Effector memory CD8-positive, alpha-beta T cell (primary cell): Measurements from ENCODE around the gene VMO1.

Source experiments
- ATAC-seq: fragments of 150-1000 bp; cut with Tn5 transposase; replicated peaks from 2 replicates; pipeline ENCODE4 v1.10.0; 2021; ENCODE audit warnings: mild to moderate bottlenecking, moderate library complexity
- DNase-seq, 3 experiments: peaks; one replicate each; pipeline ENCODE4 v3.0.0; 2021
- H3K27ac Mint-ChIP-seq, 2 donors: one replicate each; pipeline ENCODE4 v1.8.0; 2022; ENCODE audit warnings: mild to moderate bottlenecking in 2 of 2, mixed read lengths in 2 of 2, moderate library complexity in 2 of 2
- H3K27me3 Mint-ChIP-seq, 2 donors: one replicate each; pipeline ENCODE4 v1.8.0; 2022; ENCODE audit warnings: mixed read lengths in 2 of 2
- H3K36me3 Mint-ChIP-seq: one replicate; pipeline ENCODE4 v1.8.0; 2022; ENCODE audit warnings: mild to moderate bottlenecking, moderate library complexity, mixed read lengths; ENCODE audit not compliant: insufficient read depth
- H3K4me1 Mint-ChIP-seq, 2 donors: one replicate each; pipeline ENCODE4 v1.8.0; 2022; ENCODE audit warnings: low read depth in 2 of 2, mixed read lengths in 2 of 2
- H3K4me3 Mint-ChIP-seq, 2 donors: one replicate each; pipeline ENCODE4 v1.8.0; 2022; ENCODE audit warnings: mild to moderate bottlenecking in 2 of 2, mixed read lengths in 2 of 2, moderate library complexity in 2 of 2
- H3K9me3 Mint-ChIP-seq, 2 donors: one replicate each; pipeline ENCODE4 v1.8.0; 2022; ENCODE audit warnings: mixed read lengths in 2 of 2

VMO1 gene

DNA sequence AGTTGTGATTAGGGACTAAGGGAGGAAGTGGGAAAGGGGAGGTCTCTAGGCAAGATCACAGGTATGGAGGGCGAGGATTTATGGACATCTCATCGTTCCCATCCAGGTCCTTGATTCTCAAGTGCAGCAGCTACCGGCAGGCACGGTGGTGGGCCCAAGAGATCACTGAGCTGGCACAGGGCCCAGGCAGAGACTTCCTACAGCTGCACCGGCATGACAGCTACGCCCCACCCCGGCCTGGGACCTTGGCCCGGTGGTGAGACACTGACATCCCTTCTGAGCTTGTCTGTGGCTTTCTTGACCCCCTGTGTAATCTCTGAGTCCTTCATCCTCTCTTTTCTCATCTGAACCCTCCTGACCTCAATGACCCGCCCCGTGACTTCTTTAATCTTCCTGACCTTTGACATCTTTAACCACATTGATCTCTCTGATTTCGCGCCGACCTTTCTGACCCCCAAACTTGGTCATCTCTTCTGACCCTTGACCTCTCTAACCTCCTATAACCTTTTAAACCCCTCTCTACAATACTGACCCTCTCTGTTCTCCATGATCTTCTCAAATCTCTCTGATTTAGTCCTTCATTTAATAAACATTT, 24.6 kb upstream of the VMO1 start:
- ATAC-seq, result no peak
- H3K27ac Mint-ChIP-seq, result no peak overlapping the region

DNA sequence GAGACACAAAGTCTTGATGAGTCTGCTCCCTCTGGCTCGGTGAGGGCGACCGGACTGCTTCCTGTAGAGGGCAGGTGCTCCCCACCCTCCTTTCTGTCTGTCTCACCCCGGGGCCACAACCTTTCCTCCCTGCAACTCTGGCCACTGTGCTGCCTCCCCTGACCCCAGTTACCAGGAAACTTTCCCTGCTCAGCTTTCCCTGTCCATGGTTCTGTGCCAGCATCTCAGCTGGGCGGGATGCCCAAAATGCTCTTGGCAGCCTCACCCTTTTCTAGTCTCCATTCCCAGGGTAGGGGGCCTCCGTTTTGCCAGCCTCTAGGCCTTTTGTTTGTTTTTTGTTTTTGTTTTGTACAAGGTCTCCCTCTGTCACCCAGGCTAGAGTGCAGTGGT, 22.2 kb upstream of the VMO1 start:
- Mint-ChIP-seq H3K4me1 (peaks cover 9 to 10% of the 10 kb centered on the region in 2 donors), H3K9me3 (no peaks in the 10 kb centered on the region), H3K27me3 (no peaks in the 10 kb centered on the region), H3K27ac (peak overlapping the region in 1 of 2 donors; percentile 88), H3K36me3 (peaks cover 2% of the 10 kb centered on the region), H3K4me3 (peak overlapping the region; percentile 75 to 76)
- ATAC-seq, result no peak
- DNase-seq, result no peak

More for the DNA sequence above, 24.6 kb upstream of the VMO1 start:
- no peaks in the 10 kb centered on the region for H3K9me3 Mint-ChIP-seq
- H3K27me3 Mint-ChIP-seq, result no peaks in the 10 kb centered on the region
- DNase-seq, result no peak
- peaks cover 7% of the 10 kb centered on the region for H3K36me3 Mint-ChIP-seq
- peaks cover 9 to 10% of the 10 kb centered on the region in 2 donors for H3K4me1 Mint-ChIP-seq
- H3K4me3 Mint-ChIP-seq, result no peak overlapping the region

- Mint-ChIP-seq H3K4me3 (peak overlapping the region; percentile 75 to 76), H3K27ac (peak overlapping the region; percentile 29 to 88), H3K4me1 (peaks cover 9 to 10% of the 10 kb centered on the region in 2 donors), H3K27me3 (no peaks in the 10 kb centered on the region), H3K9me3 (no peaks in the 10 kb centered on the region), H3K36me3 (peaks cover 2% of the 10 kb centered on the region)
- no peak for DNase-seq
- ATAC-seq, result no peak
Measured at GRCh38 chr17:4807605-4808377, 21.6 kb upstream of the VMO1 start.

DNA sequence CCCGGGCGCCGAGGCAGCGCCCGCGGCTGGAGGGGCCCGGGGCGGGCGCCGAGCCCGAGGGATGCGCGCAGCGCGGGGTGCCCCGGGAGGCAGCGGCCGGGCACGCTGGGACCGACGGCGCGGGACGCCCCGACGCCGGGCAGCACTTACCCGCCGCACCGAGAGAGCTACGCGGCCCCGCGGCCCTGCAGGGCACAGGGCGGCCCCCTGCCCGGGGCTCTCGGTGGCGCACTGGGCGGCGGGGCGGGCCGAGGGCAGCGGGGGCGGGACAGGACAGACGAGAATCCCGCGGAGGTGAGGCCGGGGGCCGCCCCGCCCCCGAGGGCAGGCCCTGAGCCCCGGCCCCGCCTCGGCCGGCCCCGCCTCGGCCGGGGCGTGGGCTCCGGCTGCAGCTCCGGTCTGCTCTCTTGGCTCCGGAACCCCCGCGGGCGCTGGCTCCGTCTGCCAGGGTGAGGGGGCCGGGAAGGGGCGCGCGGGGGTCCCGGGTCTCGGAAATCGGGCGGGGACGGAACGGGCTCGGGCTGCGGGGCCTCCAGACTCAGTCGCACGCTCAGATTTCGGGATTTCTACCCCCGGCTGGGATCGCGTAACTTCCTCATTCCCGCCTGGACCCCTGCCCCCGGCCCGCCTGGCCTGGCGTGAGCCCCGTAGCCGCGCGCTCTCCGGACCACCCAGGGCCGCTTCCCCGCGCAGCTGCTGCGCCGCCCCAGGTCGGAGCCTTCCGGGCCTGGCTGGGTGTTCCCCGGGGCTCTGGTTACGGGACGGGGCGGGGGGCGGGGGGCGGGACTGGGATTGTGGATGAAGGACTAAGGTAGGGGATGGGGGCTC, 20.8 kb upstream of the VMO1 start, which contains the start of gene PLD2:
PLD2 (plus strand) TSS at position 376 of the 828 bp plus-strand sequence. CDS start 621 bp downstream, outside the sequence.
- peak within 1 kb of the TSS; percentile 25 to 29 for H3K27ac Mint-ChIP-seq

GRCh38 chr17:4806456-4806776, 20.3 kb upstream of the VMO1 start:
- no peaks in the 10 kb centered on the region for H3K36me3 Mint-ChIP-seq
- H3K4me3 Mint-ChIP-seq, result peak overlapping the region; percentile 63 to 76
- H3K4me1 Mint-ChIP-seq, result peaks cover 9 to 10% of the 10 kb centered on the region in 2 donors
- DNase-seq, result no peak
- H3K27me3 Mint-ChIP-seq, result no peaks in the 10 kb centered on the region
- peak overlapping the region in 1 of 2 donors; percentile 25 for H3K27ac Mint-ChIP-seq
- H3K9me3 Mint-ChIP-seq, result no peaks in the 10 kb centered on the region
- no peak for ATAC-seq

More for the DNA sequence above, 20.8 kb upstream of the VMO1 start, which contains the start of gene PLD2:
- Mint-ChIP-seq H3K36me3 (peaks cover 2% of the 10 kb centered on the region), H3K4me3 (peak within 1 kb of the TSS; percentile 76), H3K9me3 (no peaks in the 10 kb centered on the region), H3K27me3 (no peaks in the 10 kb centered on the region), H3K4me1 (peaks cover 9 to 10% of the 10 kb centered on the region in 2 donors)
- DNase-seq, result peak; percentile 77 to 80 (median 80)
- peak; percentile 98 for ATAC-seq

- Mint-ChIP-seq H3K27ac (peak within 1 kb of the TSS in 1 of 2 donors; percentile 26), H3K9me3 (no peaks in the 10 kb centered on the region), H3K4me1 (peaks cover 0 to 5% of the 10 kb centered on the region in 2 donors), H3K4me3 (no peak within 1 kb of the TSS), H3K36me3 (peaks cover 18% of the 10 kb centered on the region), H3K27me3 (no peaks in the 10 kb centered on the region)
- DNase-seq (no peak), ATAC-seq (no peak)
Measured at GRCh38 chr17:4802228-4802627, 16.1 kb upstream of the VMO1 start, which contains the start of gene C17orf114. Gene C17orf114, minus strand, starts transcription at chr17:4802328.

DNA sequence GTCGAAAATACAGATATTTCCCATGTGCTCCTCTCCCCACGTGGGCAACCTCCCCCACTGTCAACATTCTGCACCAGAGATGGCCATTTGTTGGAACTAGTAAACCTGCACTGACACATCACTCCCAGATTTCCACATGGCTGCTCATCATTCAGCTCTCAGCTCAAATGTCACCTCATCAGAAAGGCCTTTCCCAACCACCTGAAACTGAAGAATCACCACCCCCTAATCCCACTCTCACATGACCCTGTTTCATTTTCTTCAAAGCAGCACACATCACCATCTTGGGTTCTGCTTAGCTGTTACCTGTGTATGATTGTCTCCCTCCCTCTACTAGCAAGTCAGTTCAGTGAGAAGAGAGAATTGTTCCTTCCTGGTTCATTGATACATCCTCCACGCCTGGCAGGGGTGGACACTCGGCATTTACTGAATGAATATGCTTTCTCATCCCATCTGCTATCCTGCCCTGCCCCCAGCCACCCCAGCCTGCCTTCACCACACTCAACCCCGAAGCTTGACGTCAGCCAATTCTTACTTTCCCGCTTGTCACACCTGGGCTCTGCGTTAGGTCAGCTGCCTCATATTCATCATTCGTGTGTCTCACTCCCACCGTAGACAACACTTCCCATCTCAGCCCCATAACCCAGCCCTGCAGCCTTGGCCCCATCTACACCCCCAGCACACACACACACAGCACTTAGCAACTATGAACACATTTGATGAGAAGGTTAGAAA, 14.5 kb upstream of the VMO1 start:
- H3K27ac Mint-ChIP-seq, result peak overlapping the region in 1 of 2 donors; percentile 26
- DNase-seq (no peak), ATAC-seq (no peak)
- no peak overlapping the region for H3K4me3 Mint-ChIP-seq
- H3K4me1 Mint-ChIP-seq, result peaks cover 7 to 11% of the 10 kb centered on the region in 2 donors
- peaks cover 30% of the 10 kb centered on the region for H3K36me3 Mint-ChIP-seq
- no peaks in the 10 kb centered on the region for H3K9me3 Mint-ChIP-seq
- no peaks in the 10 kb centered on the region for H3K27me3 Mint-ChIP-seq

DNA sequence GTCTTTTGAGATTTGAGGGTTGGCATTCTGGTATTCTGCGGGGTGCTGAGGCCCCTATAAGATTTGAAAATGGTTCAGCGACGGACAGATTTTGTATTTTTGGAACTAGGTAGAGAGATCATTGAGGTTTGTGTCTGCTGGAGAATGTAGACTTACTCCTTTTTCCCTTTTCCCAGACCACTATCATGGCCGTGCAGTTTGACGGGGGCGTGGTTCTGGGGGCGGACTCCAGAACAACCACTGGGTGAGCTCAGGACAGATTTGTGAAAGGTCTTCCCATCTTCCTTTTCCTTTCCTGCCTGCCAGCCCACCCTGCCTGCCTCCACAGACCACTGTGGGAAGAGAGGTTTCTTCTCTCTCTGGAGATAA, 10.4 kb upstream of the VMO1 start:
- Mint-ChIP-seq H3K9me3 (no peaks in the 10 kb centered on the region), H3K27ac (peak overlapping the region; percentile 92 to 96), H3K27me3 (no peaks in the 10 kb centered on the region), H3K36me3 (peaks cover 31% of the 10 kb centered on the region), H3K4me3 (peak overlapping the region; percentile 98 to 100), H3K4me1 (peaks cover 7 to 11% of the 10 kb centered on the region in 2 donors)
- DNase-seq, result no peak
- ATAC-seq, result no peak

GRCh38 chr17:4795168-4795567, 9.0 kb upstream of the VMO1 start:
- Mint-ChIP-seq H3K27me3 (no peaks in the 10 kb centered on the region), H3K36me3 (peaks cover 33% of the 10 kb centered on the region), H3K4me1 (peaks cover 13 to 17% of the 10 kb centered on the region in 2 donors), H3K9me3 (no peaks in the 10 kb centered on the region), H3K27ac (no peak overlapping the region), H3K4me3 (peak overlapping the region in 1 of 2 donors; percentile 100)
- DNase-seq (no peak), ATAC-seq (no peak)

- peaks cover 11 to 23% of the 10 kb centered on the region in 2 donors for H3K27me3 Mint-ChIP-seq
- peak overlapping the region; percentile 94 to 95 for H3K27ac Mint-ChIP-seq
- H3K36me3 Mint-ChIP-seq, result peaks cover 6% of the 10 kb centered on the region
- no peak for DNase-seq
- H3K9me3 Mint-ChIP-seq, result no peaks in the 10 kb centered on the region
- H3K4me1 Mint-ChIP-seq, result peaks cover 13 to 15% of the 10 kb centered on the region in 2 donors
- ATAC-seq, result no peak
- H3K4me3 Mint-ChIP-seq, result peak overlapping the region; percentile 91
Measured at GRCh38 chr17:4790705-4791088, 4.5 kb upstream of the VMO1 start.

- Mint-ChIP-seq H3K9me3 (no peaks in the 10 kb centered on the region), H3K27ac (peak overlapping the region; percentile 94 to 95), H3K36me3 (peaks cover 5% of the 10 kb centered on the region), H3K27me3 (peaks cover 16 to 29% of the 10 kb centered on the region in 2 donors), H3K4me3 (peak overlapping the region; percentile 91), H3K4me1 (peaks cover 14 to 18% of the 10 kb centered on the region in 2 donors)
- DNase-seq (peak; percentile 67 to 78 (median 71)), ATAC-seq (peak; percentile 79)
Measured at GRCh38 chr17:4789951-4790704, 4.0 kb upstream of the VMO1 start.

- ATAC-seq (no peak), DNase-seq (no peak)
- Mint-ChIP-seq H3K27ac (peak overlapping the region; percentile 94 to 95), H3K4me1 (peaks cover 14 to 18% of the 10 kb centered on the region in 2 donors), H3K27me3 (peaks cover 16 to 33% of the 10 kb centered on the region in 2 donors), H3K9me3 (no peaks in the 10 kb centered on the region), H3K36me3 (peaks cover 5% of the 10 kb centered on the region), H3K4me3 (peak overlapping the region; percentile 91)
Measured at GRCh38 chr17:4789701-4789950, 3.5 kb upstream of the VMO1 start.
